DOHH2 (cell line): ENCODE results near the gene SMAD5.

Experiments used
- H3F3A ChIP-seq: fragments of 200-600 bp; sonication (generic), shearing (Covaris generic); 2 replicates; pipeline ENCODE4 v1.6.0; 2016; ENCODE audit warnings: antibody characterized with exemption, mild to moderate bottlenecking; ENCODE audit not compliant: control insufficient read depth, insufficient read depth
- H3K27ac ChIP-seq: fragments of 200-600 bp; sonication (generic); 2 replicates; pipeline ENCODE4 v1.5.1; 2014; ENCODE audit warnings: low read depth, mild to moderate bottlenecking, low read length, moderate library complexity
- H3K27me3 ChIP-seq: fragments of 200-600 bp; sonication (generic); 2 replicates; pipeline ENCODE4 v1.6.1; 2014; ENCODE audit warnings: mild to moderate bottlenecking, low read length, mixed read lengths; ENCODE audit not compliant: control insufficient read depth
- H3K36me3 ChIP-seq: fragments of 200-600 bp; sonication (generic); 2 replicates; pipeline ENCODE4 v1.6.1; 2014; ENCODE audit warnings: mild to moderate bottlenecking, low read length, moderate library complexity, mixed read lengths; ENCODE audit not compliant: control insufficient read depth
- H3K4me1 ChIP-seq: fragments of 200-600 bp; sonication (generic); 2 replicates; pipeline ENCODE4 v1.6.1; 2014; ENCODE audit warnings: mild to moderate bottlenecking, low read length, mixed read lengths; ENCODE audit not compliant: control insufficient read depth
- H3K4me2 ChIP-seq: fragments of 200-600 bp; sonication (generic); 2 replicates; pipeline ENCODE4 v1.6.0; 2014; ENCODE audit warnings: mild to moderate bottlenecking, low read length, moderate library complexity
- H3K4me3 ChIP-seq: fragments of 200-600 bp; sonication (generic); 2 replicates; pipeline ENCODE4 v1.5.1; 2014; ENCODE audit warnings: mild to moderate bottlenecking, low read length, mixed read lengths
- H3K79me2 ChIP-seq: fragments of 200-600 bp; sonication (generic); 2 replicates; pipeline ENCODE4 v1.6.1; 2014; ENCODE audit warnings: mild to moderate bottlenecking, low read length, mixed read lengths; ENCODE audit not compliant: control insufficient read depth
- H3K9me2 ChIP-seq: fragments of 200-600 bp; sonication (generic); replicated peaks from 2 replicates; pipeline ENCODE4 v1.6.1; 2014; ENCODE audit warnings: mild to moderate bottlenecking, low read length, mixed read lengths; ENCODE audit not compliant: control insufficient read depth
- H3K9me3 ChIP-seq: fragments of 200-600 bp; sonication (generic); 2 replicates; pipeline ENCODE4 v1.6.1; 2014; ENCODE audit warnings: antibody characterized with exemption, low read length, mixed read lengths; ENCODE audit not compliant: control insufficient read depth, insufficient read depth
- H4K20me1 ChIP-seq: fragments of 200-600 bp; sonication (generic); 2 replicates; pipeline ENCODE4 v1.6.0; 2014; ENCODE audit warnings: low read depth, mild to moderate bottlenecking, antibody characterized with exemption, low read length, moderate library complexity; ENCODE audit not compliant: control insufficient read depth, insufficient read depth
- CTCF ChIP-seq: fragments of 200-600 bp; sonication (generic); IDR thresholded peaks from one replicate; pipeline ENCODE4 v1.5.1; 2014; ENCODE audit warnings: antibody characterized with exemption, mild to moderate bottlenecking, low read depth, low read length; ENCODE audit not compliant: poor library complexity, severe bottlenecking
- EZH2phosphoT487 ChIP-seq: fragments of 200-600 bp; sonication (generic); IDR thresholded peaks from 2 replicates; pipeline ENCODE4 v1.6.1; 2017; ENCODE audit warnings: borderline replicate concordance, mild to moderate bottlenecking, antibody characterized with exemption, low read length, moderate library complexity, mixed read lengths

Gene SMAD5

GRCh38 chr5:136192015-136192525 lies 59.4 kb downstream of the SMAD5 start:
- Histone ChIP-seq H3K27me3 (no peaks in the 10 kb centered on the region), H3K4me3 (no peak overlapping the region), H3K36me3 (peaks cover 16% of the 10 kb centered on the region), H3K27ac (no peak overlapping the region), H3K79me2 (no peaks in the 10 kb centered on the region), H3K9me3 (no peaks in the 10 kb centered on the region), H3K9me2 (no peaks in the 10 kb centered on the region), H3K4me1 (no peaks in the 10 kb centered on the region), H4K20me1 (no peaks in the 10 kb centered on the region), H3F3A (peaks cover 4% of the 10 kb centered on the region; the same call in 1 of the 2 replicates), H3K4me2 (no peak overlapping the region)
- TF ChIP-seq EZH2phosphoT487 (no peak), CTCF (no peak)

GRCh38 chr5:136192526-136193321 lies 60.1 kb downstream of the SMAD5 start, which contains the start of gene SMIM32:
SMIM32 (minus strand) TSS chr5:136193162; CDS start chr5:136192524, 638 bp downstream.
- TF ChIP-seq EZH2phosphoT487 (no peak), CTCF (no peak)
- Histone ChIP-seq H3K27ac (no peak within 1 kb of the TSS), H3K9me2 (no peaks in the 10 kb centered on the region), H3F3A (peaks cover 4% of the 10 kb centered on the region; the same call in 1 of the 2 replicates), H3K4me2 (no peak within 1 kb of the TSS), H3K36me3 (peaks cover 9% of the 10 kb centered on the region), H3K9me3 (no peaks in the 10 kb centered on the region), H3K4me1 (no peaks in the 10 kb centered on the region), H3K79me2 (no peaks in the 10 kb centered on the region), H3K4me3 (no peak within 1 kb of the TSS), H4K20me1 (no peaks in the 10 kb centered on the region), H3K27me3 (no peaks in the 10 kb centered on the region)

GRCh38 chr5:136193322-136193935 lies 60.8 kb downstream of the SMAD5 start:
- no peaks in the 10 kb centered on the region for H3K79me2 ChIP-seq
- H4K20me1 ChIP-seq = no peaks in the 10 kb centered on the region
- no peaks in the 10 kb centered on the region for H3K27me3 ChIP-seq
- no peaks in the 10 kb centered on the region for H3K9me3 ChIP-seq
- H3K4me2 ChIP-seq = no peak overlapping the region
- no peaks in the 10 kb centered on the region for H3K9me2 ChIP-seq
- no peak overlapping the region for H3K4me3 ChIP-seq
- H3K36me3 ChIP-seq = peaks cover 2% of the 10 kb centered on the region; the same call in 1 of the 2 replicates
- TF ChIP-seq EZH2phosphoT487 (no peak), CTCF (no peak)
- peaks cover 4% of the 10 kb centered on the region; the same call in 1 of the 2 replicates for H3F3A ChIP-seq
- H3K4me1 ChIP-seq = no peaks in the 10 kb centered on the region
- no peak overlapping the region for H3K27ac ChIP-seq
